Upper lobe of right lung (tissue), 1 donor: ENCODE measurements around the gene USP10. TPM values are rescaled to one million over a fixed set of nuclear protein-coding genes. Genes with fewer than 3 reads are reported as not detected.

ENCODE experiments used
- ATAC-seq: fragments of 200-7000 bp; cut with Tn5 transposase; one replicate; pipeline ENCODE4 v1.9.1; 2020; ENCODE audit warnings: mild to moderate bottlenecking, moderate library complexity
- DNase-seq: peaks from one replicate; pipeline ENCODE4 v3.0.0-alpha.2; 2020
- H3K27ac ChIP-seq: fragments of 200-600 bp; one replicate; pipeline ENCODE4 v1.8.0; 2022
- H3K27me3 ChIP-seq: fragments of 200-600 bp; one replicate; pipeline ENCODE4 v1.8.0; 2022; ENCODE audit warnings: mild to moderate bottlenecking
- H3K36me3 ChIP-seq: fragments of 200-600 bp; one replicate; pipeline ENCODE4 v1.8.0; 2022
- H3K4me1 ChIP-seq: fragments of 200-600 bp; one replicate; pipeline ENCODE4 v1.8.0; 2022
- H3K4me3 ChIP-seq: fragments of 200-600 bp; one replicate; pipeline ENCODE4 v1.8.0; 2022; ENCODE audit warnings: mild to moderate bottlenecking
- H3K9me3 ChIP-seq: fragments of 200-600 bp; one replicate; pipeline ENCODE4 v1.8.0; 2022
- CTCF ChIP-seq: fragments of 200-600 bp; IDR thresholded peaks from one replicate; pipeline ENCODE4 v1.8.0; 2022; ENCODE audit warnings: antibody characterized with exemption
- intact Hi-C: fragments of 100-400 bp; cut with DNase I; formaldehyde crosslinking; loops from one replicate; pipeline ENCODE4 v1.11.0; 2022
- total RNA-seq: library from RNA; stranded (reverse); fragmentation: NEBNext Ultra II Directional; extraction: Animal tissue kit (Norgen Biotek cat#: 25700); gene quantifications from one replicate; pipeline ENCODE4 v1.2.1, GENCODE V29; 2021
- donor health status: DM: no; HTN: yes; CAD: no; lungs with severe emphysema.

The USP10 gene
- total RNA-seq, 1 donor from 2014 or later, result 59.6 TPM

GRCh38 chr16:84780544-84781376 is 81.0 kb downstream of the USP10 start:
- DNase-seq, result no peak
- Histone ChIP-seq H3K27me3 (no peaks in the 10 kb centered on the region), H3K27ac (no peak overlapping the region), H3K36me3 (peaks cover 39% of the 10 kb centered on the region), H3K9me3 (no peaks in the 10 kb centered on the region), H3K4me1 (peaks cover under 1% of the 10 kb centered on the region), H3K4me3 (no peak overlapping the region)
- no peak for TF ChIP-seq CTCF
- intact Hi-C loops, result no loop called here
- ATAC-seq, result no peak

GRCh38 chr16:84782846-84783245 is 83.0 kb downstream of the USP10 start:
- TF ChIP-seq CTCF, result no peak
- no peaks in the 10 kb centered on the region for H3K27me3 ChIP-seq

GRCh38 chr16:84785843-84786581 is 86.2 kb downstream of the USP10 start:
- H3K27me3 ChIP-seq, result no peaks in the 10 kb centered on the region
- H3K36me3 ChIP-seq, result no peaks in the 10 kb centered on the region
- no peak overlapping the region for H3K4me3 ChIP-seq
- H3K27ac ChIP-seq, result no peak overlapping the region
- peaks cover 9% of the 10 kb centered on the region for H3K4me1 ChIP-seq
- DNase-seq, result peak; percentile 68
- H3K9me3 ChIP-seq, result no peaks in the 10 kb centered on the region
- ATAC-seq, result peak; percentile 41
- no peak for TF ChIP-seq CTCF
- intact Hi-C loops, result no loop called here

More at GRCh38 chr16:84782846-84783245, 83.0 kb downstream of the USP10 start:
- ATAC-seq (no peak), DNase-seq (no peak)
- Histone ChIP-seq H3K4me3 (no peak overlapping the region), H3K36me3 (peaks cover 18% of the 10 kb centered on the region), H3K4me1 (peaks cover 9% of the 10 kb centered on the region), H3K27ac (no peak overlapping the region), H3K9me3 (no peaks in the 10 kb centered on the region)
- intact Hi-C loops, result no loop called here

- Histone ChIP-seq H3K9me3 (no peaks in the 10 kb centered on the region), H3K4me1 (peaks cover 9% of the 10 kb centered on the region), H3K27me3 (no peaks in the 10 kb centered on the region), H3K27ac (no peak overlapping the region), H3K4me3 (no peak overlapping the region), H3K36me3 (no peaks in the 10 kb centered on the region)
- intact Hi-C loops, result no loop called here
- ATAC-seq (peak; percentile 34), DNase-seq (no peak)
- no peak for TF ChIP-seq CTCF
Measured at GRCh38 chr16:84786605-84787262, 86.9 kb downstream of the USP10 start.

- H3K4me3 ChIP-seq, result no peak overlapping the region
- no peak overlapping the region for H3K27ac ChIP-seq
- TF ChIP-seq CTCF, result no peak
- intact Hi-C loops, result no loop called here
- H3K4me1 ChIP-seq, result peaks cover 9% of the 10 kb centered on the region
- H3K27me3 ChIP-seq, result no peaks in the 10 kb centered on the region
- H3K36me3 ChIP-seq, result no peaks in the 10 kb centered on the region
- H3K9me3 ChIP-seq, result no peaks in the 10 kb centered on the region
- DNase-seq (no peak), ATAC-seq (no peak)
Measured at GRCh38 chr16:84787263-84787622, 87.4 kb downstream of the USP10 start.
